Esophagus squamous epithelium (tissue), 4 donors: ENCODE data around the gene SNAPC4.

Experiments
- CTCF ChIP-seq, 6 experiments: fragments of 450-650 bp in 4 of 6; fragments of 200-600 bp in 2 of 6; sonication (generic) in 2 of 6; IDR thresholded peaks; one replicate each; pipeline ENCODE4 v1.5.1; 2016 to 2019; ENCODE audit warnings: antibody characterized with exemption in 6 of 6, mild to moderate bottlenecking in 4 of 6, moderate library complexity in 4 of 6
- POLR2A ChIP-seq, 4 donors: fragments of 450-650 bp; IDR thresholded peaks; one replicate each; pipeline ENCODE4 v1.6.1; 2017; ENCODE audit warnings: antibody characterized with exemption in 4 of 4, mild to moderate bottlenecking in 4 of 4, moderate library complexity in 3 of 4

- TF ChIP-seq POLR2A (IDR thresholded peaks at IDR 0.05) = no peak
- no peak for TF ChIP-seq CTCF (IDR thresholded peaks at IDR 0.05)
These were observed 14.0 kb downstream of the SNAPC4 start for GRCh38 chr9:136386018-136386417.
